GDM1 (cell line): ENCODE measurements around the gene ZFAND4.
"Not testable (repeated sequence)": the region's sequence is repeated elsewhere in the genome, so short reads cannot be mapped to it uniquely, and the experiment has no call there.

Experiments used
- DNase-seq: peaks from one replicate; lab custom pipeline; 2025; lab: John Stamatoyannopoulos, UW

ZFAND4 gene

GRCh38 chr10:45640941-45641340 lies 31.6 kb downstream of the ZFAND4 start:
- no peak for DNase-seq

DNA sequence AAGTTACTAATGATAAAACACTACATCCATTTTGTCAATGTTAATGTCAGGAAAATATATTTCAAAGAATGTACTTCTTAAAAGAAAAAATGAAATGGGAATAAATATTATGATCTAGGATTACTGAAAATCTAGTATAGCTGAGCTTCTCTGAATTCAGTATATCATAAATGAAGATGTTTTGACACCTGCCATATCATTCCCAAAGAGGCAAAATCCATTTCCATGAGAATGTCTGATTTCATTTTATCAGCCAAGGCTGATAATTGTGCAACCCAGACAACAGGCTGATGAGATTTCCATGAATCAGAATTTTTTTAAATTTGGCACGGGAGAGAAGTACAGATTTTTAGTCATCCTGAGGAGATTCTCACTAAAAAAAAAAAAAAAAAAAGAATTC lies 32.5 kb downstream of the ZFAND4 start:
- DNase-seq: no peak

- DNase-seq: no peak
Measured at GRCh38 chr10:45627412-45628048, 45.0 kb downstream of the ZFAND4 start.

DNA sequence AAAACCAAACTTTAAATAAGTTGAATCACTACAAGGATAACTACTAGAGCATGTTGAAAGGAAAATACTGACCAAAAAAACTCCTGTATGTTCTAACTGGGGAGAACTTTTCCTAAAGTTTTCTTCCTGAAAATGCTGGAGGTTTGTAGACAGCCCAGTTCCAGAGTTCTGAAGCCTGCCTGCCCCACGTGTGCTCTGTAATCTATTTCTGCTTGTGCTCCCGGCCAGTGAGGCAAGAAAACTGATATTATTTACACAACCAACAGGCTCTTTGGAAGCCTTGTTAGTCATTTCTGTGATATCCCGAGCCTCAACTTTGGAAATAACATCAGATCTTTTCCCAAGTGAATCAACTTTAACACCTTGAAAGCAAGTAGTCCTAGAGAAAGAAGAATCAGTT lies 46.7 kb downstream of the ZFAND4 start:
- DNase-seq: no peak

DNA sequence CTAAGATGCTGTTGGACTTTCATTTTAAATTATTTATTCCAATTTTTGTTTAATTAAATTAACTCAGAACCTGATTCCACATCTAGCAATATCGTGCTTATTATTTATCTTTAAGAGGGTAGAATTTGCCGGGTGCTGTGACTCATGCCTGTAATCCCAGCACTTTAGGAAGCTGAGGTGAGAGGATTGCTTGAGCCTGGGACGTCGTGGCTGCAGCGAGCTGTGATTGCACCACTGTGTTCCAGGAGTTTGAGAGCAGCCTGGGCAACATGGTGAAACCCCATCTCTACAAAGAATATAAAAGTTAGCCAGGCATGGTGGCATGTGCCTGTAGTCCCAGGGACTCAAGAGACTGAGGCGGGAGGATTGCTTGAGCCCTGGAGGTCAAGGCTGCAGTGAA lies 47.8 kb downstream of the ZFAND4 start:
- DNase-seq: no peak

GRCh38 chr10:45614869-45615268 lies 57.7 kb downstream of the ZFAND4 start:
- DNase-seq: no peak

DNA sequence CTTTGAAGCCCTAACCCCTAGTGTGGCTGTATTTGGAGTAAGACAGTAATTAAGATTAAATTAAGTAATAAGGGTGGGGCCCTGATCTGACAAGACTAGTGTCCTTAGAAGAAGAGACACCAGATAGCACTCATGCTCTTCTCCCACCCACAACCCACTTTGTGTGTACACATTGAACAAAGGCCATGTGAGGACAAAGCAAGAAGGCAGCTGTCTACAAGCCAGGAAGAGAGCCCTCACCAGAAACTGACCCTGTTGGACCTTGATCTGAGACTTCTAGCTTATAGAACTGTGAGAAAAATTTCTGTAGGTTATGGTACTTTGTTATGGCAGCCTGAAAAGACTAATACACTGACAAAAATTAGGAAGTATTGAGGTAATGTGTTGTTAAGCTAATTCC lies 59.8 kb downstream of the ZFAND4 start:
- DNase-seq: no peak

DNA sequence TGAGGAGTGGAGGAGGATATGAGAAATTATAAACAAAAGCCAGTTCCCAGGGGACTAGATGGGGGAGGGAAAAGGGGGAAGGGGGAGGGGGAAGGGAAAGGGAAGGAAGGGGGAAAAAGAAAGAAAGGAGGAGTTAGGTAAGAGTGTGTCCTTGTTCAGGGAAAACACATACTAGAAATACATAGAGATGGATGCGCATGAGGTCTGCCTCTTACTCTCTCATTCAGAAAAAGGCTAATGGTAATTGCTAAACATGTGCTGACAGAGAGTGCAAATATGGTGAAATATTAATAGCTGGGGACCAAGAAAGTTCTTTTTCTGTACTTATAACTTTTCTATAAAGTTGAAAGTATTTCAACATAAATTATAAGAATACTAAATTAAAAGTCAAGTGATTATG lies 64.5 kb downstream of the ZFAND4 start:
- DNase-seq: no peak

DNA sequence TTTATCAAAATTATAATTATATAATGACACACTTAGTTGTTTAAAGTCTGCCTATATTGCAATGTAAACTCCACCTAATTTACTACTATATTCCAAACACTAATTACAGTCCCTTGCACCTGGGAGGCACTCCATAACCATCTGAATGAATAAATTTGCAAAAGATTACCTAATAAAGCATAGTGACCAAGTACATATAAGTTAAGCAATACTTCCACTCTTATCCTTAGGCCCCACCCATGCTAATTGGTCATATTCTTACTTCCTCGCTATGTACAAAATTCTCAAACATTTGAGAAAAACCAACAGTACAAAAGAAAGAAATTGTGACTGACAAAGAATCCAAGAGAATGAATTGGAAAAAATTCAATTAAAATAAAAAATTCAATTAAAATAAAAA lies 65.3 kb downstream of the ZFAND4 start:
- no peak for DNase-seq

DNA sequence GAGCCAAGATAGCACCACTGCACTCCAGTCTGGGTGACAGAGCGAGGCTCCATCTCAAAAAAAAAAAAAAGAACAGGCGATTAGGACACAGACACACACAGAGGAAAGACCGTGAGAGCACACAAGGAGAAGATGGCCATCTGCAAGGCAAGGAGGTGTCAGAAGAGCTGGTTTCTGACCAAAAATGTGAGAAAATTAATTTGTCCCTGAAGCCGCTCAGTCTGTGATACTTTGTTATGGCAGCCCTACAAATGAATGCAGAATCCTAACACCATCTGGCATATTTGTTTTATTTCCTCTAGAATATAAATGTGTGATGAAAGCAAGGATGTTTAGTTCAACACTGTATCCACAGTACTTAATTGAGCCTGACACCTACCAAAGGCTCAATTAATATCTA lies 69.7 kb downstream of the ZFAND4 start:
- no peak for DNase-seq

DNA sequence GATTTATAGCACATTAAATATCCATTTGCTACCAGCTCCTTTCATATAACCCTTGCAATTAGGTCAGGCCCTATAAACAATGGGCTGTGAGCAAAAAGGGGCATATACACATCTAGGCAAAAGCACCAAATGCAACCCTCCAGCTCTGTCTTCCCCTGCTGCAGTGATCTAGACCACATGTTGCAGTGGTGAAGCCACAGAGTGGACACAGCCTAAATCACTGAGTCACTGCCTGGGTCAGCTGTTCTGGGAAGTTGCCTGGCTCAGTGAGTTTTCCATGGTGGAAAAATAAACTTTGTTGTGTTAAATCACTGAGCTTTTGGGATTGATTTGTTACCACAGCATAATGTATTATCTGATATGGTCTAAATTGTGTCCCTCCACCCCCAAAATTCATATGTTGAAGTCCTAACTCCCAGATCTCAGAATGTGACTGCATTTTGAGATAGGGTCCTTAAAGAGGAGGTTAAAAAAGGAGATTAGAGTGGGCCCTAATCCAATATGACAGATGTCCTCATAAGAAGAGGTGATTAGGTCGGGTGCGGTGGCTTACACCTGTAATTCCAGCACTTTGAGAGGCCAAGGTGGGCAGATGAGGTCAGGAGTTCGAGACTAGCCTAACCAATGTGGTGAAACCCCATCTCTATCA lies 70.4 kb downstream of the ZFAND4 start:
- DNase-seq: no peak

DNA sequence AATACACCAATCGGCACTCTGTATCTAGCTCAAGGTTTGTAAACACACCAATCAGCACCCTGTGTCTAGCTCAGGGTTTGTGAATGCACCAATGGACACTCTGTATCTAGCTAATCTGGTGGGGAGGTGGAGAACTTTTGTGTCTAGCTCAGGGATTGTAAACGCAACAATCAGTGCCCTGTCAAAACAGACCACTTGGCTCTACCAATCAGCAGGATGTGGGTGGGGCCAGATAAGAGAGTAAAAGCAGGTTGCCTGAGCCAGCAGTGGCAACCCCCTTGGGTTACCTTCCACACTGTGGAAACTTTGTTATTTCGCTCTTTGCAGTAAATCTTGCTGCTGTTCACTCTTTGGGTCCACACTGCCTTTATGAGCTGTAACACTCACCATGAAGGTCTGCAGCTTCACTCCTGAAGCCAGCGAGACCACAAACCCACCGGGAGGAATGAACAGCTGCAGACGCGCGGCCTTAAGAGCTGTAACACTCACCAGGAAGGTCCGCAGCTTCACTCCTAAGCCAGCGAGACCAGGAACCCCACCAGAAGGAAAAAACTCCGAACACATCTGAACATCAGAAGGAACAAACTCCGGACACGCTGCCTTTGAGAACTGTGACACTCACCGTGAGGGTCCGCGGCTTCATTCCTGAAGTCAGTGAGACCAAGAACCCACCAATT lies 71.2 kb downstream of the ZFAND4 start:
- not testable (repeated sequence) for DNase-seq

DNA sequence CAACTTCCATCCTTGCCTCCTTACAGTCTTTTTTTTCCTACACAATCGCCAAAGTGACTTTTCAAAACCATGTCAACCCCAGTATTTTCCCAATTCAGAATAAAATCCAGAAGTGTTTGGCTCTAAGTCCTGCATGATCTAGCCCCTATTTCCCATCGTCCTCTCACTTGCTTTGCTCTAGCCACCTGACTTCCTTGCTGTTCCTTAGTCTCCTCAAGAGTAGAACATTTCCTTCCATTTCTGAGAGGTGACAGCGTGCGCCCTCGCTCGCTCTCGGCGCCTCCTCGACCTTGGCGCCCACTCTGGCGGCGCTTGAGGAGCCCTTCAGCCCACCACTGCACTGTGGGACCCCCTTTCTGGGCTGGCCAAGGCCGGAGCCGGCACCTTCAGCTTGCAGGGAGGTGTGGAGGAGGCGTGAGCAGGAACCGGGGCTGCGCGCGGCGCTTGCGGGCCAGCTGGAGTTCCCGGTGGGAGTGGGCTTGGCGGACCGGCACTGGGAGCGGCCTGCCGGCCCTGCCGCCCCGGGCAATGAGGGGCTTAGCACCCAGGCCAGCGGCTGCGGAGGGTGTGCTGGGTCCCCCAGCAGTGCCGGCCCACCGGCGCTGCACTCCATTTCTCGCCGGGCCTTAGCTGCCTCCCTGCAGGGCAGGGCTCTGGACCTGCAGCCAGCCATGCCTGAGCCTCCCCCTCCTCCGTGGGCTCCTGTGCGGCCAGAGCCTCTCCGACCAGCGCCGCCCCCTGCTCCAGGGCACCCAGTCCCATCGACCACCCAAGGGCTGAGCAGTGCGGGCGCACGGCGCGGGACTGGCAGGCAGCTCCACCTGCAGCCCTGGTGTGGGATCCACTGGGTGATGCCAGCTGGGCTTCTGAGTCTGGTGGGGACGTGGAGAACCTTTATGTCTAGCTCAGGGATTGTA lies 72.0 kb downstream of the ZFAND4 start:
- not testable (repeated sequence) for DNase-seq

DNA sequence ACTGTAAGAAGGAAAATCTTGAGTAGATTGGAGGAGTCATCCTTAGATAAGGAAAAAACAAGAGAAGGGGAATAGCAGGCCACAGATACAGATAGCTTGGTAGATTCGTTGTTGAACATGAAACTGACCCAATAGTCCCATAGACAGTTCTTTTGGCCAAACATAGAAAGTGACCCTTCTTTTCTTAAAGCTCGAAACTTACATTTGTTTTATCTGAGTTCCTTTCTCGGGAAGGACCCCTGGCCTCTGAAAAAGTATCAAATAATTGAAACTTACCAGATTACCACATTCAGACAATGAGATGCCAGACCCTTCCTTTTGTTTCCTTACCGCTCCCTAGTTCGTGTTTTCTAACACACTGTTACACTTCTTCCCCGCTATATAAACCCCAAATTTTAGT lies 72.9 kb downstream of the ZFAND4 start:
- no peak for DNase-seq

- DNase-seq: no peak
Measured at GRCh38 chr10:45599021-45599603, 73.5 kb downstream of the ZFAND4 start.

DNA sequence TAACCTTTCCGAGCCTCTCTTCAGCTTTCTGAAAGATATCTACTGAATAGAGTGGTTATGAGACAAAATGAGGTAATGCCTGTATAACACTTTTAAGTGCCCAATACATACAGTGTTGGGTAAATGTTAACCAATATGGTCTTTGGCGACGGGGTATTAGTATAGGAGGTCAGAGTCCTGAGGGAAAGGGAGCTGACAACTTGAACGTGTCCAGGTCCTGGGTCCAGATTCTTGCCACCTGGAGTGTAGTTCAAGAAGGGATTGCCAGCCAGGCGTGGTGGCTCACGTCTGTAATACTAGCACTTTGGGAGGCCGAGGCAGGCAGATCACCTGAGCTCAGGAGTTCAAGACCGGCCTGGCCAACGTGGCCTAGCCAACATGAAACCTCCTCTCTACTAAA lies 76.0 kb downstream of the ZFAND4 start:
- DNase-seq: no peak

DNA sequence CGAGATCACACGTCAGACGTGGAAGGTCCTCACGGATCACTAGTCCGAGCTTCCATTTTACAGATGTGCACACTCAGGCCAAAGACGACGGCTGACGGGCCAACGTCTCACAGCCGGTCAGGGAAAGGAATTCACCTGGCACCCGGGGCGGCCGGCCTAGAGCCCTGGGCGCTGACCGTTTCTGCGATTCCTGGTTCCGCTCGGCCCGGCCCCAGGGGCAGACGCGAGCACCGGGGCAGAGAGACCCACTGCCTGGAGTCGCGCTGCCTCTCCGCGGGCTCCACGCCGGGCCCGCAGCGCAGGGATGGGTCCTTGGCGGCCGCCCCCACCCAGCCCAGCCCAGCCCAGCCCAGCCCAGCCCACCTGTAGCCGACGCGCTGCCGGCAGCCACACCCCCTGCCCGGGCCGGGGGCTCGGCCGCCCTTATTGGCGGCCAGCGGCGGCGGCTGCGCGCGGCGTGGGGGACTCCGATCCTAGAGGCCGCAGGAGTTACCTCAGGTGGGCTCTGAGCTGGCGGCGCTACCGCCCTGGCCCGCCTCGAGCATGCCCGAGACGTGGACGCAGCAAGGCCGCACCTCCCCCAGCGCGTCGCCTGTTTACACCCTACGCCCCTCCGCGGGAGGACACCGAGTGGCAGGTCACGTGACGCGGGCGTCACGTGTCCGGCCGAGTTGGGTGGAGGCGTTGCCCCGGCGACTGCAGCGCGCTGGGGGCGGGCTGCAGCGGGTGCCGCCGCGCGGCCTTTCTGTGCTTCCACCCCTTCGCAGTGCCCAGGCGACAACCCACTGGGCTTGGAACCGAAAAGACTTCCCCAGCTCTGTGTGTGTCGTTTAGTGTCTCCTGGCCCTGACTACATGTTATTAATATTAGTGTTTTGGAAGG lies 78.1 kb downstream of the ZFAND4 start:
- DNase-seq: peak; percentile 91

GRCh38 chr10:45593938-45594275 lies 78.7 kb downstream of the ZFAND4 start:
- no peak for DNase-seq

GRCh38 chr10:45592926-45593325 lies 79.6 kb downstream of the ZFAND4 start:
- no peak for DNase-seq

DNA sequence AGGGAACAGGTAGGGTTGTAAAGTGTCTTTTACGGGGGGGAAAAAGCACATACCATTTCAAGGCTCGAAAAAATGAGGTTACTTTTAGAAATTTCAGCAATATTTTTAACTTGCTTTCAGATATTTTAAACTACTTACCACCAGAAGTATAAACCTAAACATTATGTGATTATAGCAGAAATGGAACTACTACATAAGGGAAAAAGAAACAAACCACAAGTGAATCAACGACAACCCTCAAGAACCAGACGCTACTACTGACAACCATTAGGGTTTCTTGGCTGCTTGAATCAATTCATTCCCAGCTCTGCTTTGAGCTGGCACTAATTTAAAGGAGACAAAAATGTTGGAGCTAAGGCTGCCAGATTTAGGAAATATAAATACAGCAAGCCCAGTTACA lies 80.1 kb downstream of the ZFAND4 start:
- DNase-seq: no peak

DNA sequence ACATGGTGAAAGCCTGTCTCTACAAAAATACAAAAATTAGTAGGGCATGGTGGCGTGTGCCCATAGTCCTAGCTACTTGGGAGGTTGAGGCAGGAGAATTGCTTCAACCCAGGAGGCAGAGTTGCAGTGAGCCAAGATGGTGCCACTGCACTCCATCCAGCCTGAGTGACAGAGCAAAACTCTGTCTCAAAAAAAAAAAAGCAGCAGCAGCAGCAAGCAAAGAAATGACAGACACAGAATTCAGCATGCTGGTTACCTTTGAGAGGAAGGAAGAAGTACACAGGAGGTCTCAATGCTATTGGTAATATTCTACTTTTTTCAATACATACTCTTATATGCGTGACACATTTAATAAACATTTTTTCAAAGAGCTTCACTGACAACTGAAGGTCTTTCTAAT lies 81.3 kb downstream of the ZFAND4 start:
- DNase-seq: no peak
